Sigmoid colon (tissue), 7 donors: ENCODE data around the gene SLC16A5. TPM values are rescaled to one million over a fixed set of nuclear protein-coding genes. Genes with fewer than 3 reads are reported as not detected.

Source experiments
- DNase-seq: peaks from one replicate; pipeline ENCODE4 v3.0.0-alpha.2; 2019
- H3K27ac ChIP-seq, 4 donors: fragments of 200-600 bp; sonication (generic); one replicate each; pipeline ENCODE4 v1.5.1; 2016 to 2019; ENCODE audit warnings: mild to moderate bottlenecking in 1 of 4
- H3K27me3 ChIP-seq, 3 donors: fragments of 200-600 bp; sonication (generic); one replicate each; pipeline ENCODE4 v1.5.1; 2019; ENCODE audit warnings: mild to moderate bottlenecking in 1 of 3
- H3K36me3 ChIP-seq, 4 donors: fragments of 200-600 bp; sonication (generic); one replicate each; pipeline ENCODE4 v1.5.1; 2016 to 2019
- H3K4me1 ChIP-seq, 4 donors: fragments of 200-600 bp; sonication (generic); one replicate each; pipeline ENCODE4 v1.5.1; 2017 to 2019
- H3K4me3 ChIP-seq, 4 donors: fragments of 200-600 bp; sonication (generic); one replicate each; pipeline ENCODE4 v1.5.1; 2017 to 2019; ENCODE audit warnings: mild to moderate bottlenecking in 2 of 4, moderate library complexity in 1 of 4
- H3K9me3 ChIP-seq, 4 donors: fragments of 200-600 bp in 3 of 4; sonication (generic) in 3 of 4; one replicate each; pipeline versions ENCODE4 v1.5.1 to v1.6.1; 2013 to 2019
- EP300 ChIP-seq, 4 donors: sonication (generic); formaldehyde crosslinking; IDR thresholded peaks; one replicate each; pipeline ENCODE4 v1.6.1; 2017; ENCODE audit warnings: antibody characterized with exemption in 4 of 4
- POLR2A ChIP-seq, 2 donors: fragments of 450-650 bp; IDR thresholded peaks; one replicate each; pipeline ENCODE4 v1.6.1; 2016; ENCODE audit warnings: antibody characterized with exemption in 2 of 2, mild to moderate bottlenecking in 2 of 2, moderate library complexity in 2 of 2
- POLR2AphosphoS5 ChIP-seq, 4 donors: sonication (generic); formaldehyde crosslinking; IDR thresholded peaks; one replicate each; pipeline ENCODE4 v1.6.1; 2017; ENCODE audit warnings: antibody characterized with exemption in 4 of 4
- WGBS, 2 donors: extraction: QIAGEN DNeasy Blood & Tissue Kit; methylation state at CpG; one replicate each; pipeline ENCODE4 v1.1.7; 2013; 5-methylcytosine and 5-hydroxymethylcytosine counted together
- intact Hi-C: fragments of 100-400 bp; cut with DNase I; formaldehyde crosslinking; loops from one replicate; pipeline ENCODE4 v1.15.1; 2023
- polyA plus RNA-seq, 3 donors: library from polyadenylated mRNA; stranded (reverse); fragments of 200-250 nt; gene quantifications; one replicate each; pipeline ENCODE4 v1.2.3, GENCODE V29; 2013
- total RNA-seq, 4 donors: library from RNA; depleted of rRNA; stranded (reverse); fragments of >200 nt; gene quantifications; one replicate each; pipeline ENCODE4 v1.1.0, GENCODE V29; 2016
- TF ChIP-seq, protein P1 (sequence below), 4 experiments: fragments of 450-650 bp in 3 of 4; fragments of 200-600 bp in 1 of 4; IDR thresholded peaks; one replicate each; pipeline ENCODE4 v1.5.1; 2016 to 2019; ENCODE audit warnings: antibody characterized with exemption in 4 of 4, mild to moderate bottlenecking in 3 of 4, moderate library complexity in 2 of 4
- donor health status: healthy with polysubstance abuse.
- donor health status: Bipolar disorder and iron deficiency.
- donor health status: healthy.

SLC16A5 gene
- total and polyA plus RNA-seq, 7 donors: 2.6 to 31.1 (median 8.1) TPM

DNA sequence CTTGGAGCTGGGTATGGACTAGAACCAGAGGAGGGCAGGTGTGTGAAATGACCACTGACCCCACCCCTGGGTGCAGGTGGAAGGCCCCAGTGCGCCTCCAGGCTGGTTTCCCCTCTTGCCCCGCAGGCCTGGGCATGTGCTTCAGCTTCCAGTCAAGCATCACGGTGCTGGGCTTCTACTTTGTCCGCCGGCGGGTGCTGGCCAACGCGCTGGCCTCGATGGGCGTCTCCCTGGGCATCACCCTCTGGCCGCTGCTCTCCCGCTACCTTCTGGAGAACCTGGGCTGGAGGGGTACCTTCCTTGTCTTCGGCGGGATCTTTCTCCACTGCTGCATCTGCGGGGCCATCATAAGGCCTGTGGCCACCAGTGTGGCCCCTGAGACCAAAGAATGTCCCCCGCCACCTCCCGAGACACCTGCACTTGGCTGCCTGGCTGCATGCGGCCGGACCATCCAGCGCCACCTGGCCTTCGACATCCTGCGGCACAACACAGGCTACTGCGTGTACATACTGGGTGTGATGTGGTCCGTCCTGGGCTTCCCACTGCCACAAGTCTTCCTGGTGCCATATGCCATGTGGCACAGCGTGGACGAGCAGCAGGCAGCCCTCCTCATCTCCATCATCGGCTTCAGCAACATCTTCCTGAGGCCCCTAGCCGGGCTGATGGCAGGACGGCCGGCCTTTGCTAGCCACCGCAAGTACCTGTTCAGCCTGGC is 12.3 kb downstream of the SLC16A5 start:
- Histone ChIP-seq H3K27me3 (no peaks in the 10 kb centered on the region), H3K4me1 (peaks cover 0 to 10% (median 7%) of the 10 kb centered on the region in 4 donors), H3K9me3 (no peaks in the 10 kb centered on the region), H3K36me3 (peaks cover 0 to 13% (median 0%) of the 10 kb centered on the region in 4 donors), H3K4me3 (no peak overlapping the region), H3K27ac (no peak overlapping the region)
- TF ChIP-seq POLR2A (IDR thresholded peaks at IDR 0.05) (no peak), EP300 (IDR thresholded peaks at IDR 0.05) (no peak), POLR2AphosphoS5 (IDR thresholded peaks at IDR 0.05) (no peak)
- TF ChIP-seq, protein P1, sequence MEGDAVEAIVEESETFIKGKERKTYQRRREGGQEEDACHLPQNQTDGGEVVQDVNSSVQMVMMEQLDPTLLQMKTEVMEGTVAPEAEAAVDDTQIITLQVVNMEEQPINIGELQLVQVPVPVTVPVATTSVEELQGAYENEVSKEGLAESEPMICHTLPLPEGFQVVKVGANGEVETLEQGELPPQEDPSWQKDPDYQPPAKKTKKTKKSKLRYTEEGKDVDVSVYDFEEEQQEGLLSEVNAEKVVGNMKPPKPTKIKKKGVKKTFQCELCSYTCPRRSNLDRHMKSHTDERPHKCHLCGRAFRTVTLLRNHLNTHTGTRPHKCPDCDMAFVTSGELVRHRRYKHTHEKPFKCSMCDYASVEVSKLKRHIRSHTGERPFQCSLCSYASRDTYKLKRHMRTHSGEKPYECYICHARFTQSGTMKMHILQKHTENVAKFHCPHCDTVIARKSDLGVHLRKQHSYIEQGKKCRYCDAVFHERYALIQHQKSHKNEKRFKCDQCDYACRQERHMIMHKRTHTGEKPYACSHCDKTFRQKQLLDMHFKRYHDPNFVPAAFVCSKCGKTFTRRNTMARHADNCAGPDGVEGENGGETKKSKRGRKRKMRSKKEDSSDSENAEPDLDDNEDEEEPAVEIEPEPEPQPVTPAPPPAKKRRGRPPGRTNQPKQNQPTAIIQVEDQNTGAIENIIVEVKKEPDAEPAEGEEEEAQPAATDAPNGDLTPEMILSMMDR (IDR thresholded peaks at IDR 0.05): no peak
- no peak for DNase-seq
- intact Hi-C loops: no loop called here
- WGBS, 2 donors: 97 to 98% methylated on average over 31 of the region's 31 CpGs

DNA sequence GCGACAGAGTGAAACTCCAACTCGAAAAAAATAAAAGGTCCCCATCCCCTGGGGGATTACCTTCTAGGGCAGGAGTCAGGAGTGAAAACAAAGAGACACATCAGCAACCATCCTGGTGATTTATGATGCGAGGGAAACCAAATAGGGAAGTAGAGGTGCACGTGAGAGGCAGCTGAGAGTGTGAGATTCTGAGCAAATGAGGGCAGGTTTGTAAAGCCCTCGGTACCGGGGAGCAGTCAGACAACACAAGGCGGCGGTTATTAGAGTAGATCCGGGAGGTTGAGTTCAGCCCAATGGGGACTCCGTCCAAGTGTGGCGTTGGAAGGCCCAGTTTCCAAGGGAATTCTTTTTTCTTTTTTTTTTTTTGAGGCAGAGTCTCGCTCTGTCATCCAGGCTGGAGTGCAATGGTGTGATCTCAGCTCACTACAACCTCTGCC is 14.6 kb downstream of the SLC16A5 start:
- Histone ChIP-seq H3K27ac (no peak overlapping the region), H3K36me3 (peaks cover 0 to 13% (median 0%) of the 10 kb centered on the region in 4 donors), H3K27me3 (no peaks in the 10 kb centered on the region), H3K4me3 (no peak overlapping the region), H3K4me1 (peaks cover 0 to 10% (median 0%) of the 10 kb centered on the region in 4 donors), H3K9me3 (no peaks in the 10 kb centered on the region)
- intact Hi-C loops: no loop called here
- TF ChIP-seq, protein P1 (IDR thresholded peaks at IDR 0.05): no peak
- TF ChIP-seq POLR2A (IDR thresholded peaks at IDR 0.05) (no peak), EP300 (IDR thresholded peaks at IDR 0.05) (no peak), POLR2AphosphoS5 (IDR thresholded peaks at IDR 0.05) (no peak)
- DNase-seq: no peak
- WGBS, 2 donors: 51 to 67% methylated on average over 12 of the region's 12 CpGs

DNA sequence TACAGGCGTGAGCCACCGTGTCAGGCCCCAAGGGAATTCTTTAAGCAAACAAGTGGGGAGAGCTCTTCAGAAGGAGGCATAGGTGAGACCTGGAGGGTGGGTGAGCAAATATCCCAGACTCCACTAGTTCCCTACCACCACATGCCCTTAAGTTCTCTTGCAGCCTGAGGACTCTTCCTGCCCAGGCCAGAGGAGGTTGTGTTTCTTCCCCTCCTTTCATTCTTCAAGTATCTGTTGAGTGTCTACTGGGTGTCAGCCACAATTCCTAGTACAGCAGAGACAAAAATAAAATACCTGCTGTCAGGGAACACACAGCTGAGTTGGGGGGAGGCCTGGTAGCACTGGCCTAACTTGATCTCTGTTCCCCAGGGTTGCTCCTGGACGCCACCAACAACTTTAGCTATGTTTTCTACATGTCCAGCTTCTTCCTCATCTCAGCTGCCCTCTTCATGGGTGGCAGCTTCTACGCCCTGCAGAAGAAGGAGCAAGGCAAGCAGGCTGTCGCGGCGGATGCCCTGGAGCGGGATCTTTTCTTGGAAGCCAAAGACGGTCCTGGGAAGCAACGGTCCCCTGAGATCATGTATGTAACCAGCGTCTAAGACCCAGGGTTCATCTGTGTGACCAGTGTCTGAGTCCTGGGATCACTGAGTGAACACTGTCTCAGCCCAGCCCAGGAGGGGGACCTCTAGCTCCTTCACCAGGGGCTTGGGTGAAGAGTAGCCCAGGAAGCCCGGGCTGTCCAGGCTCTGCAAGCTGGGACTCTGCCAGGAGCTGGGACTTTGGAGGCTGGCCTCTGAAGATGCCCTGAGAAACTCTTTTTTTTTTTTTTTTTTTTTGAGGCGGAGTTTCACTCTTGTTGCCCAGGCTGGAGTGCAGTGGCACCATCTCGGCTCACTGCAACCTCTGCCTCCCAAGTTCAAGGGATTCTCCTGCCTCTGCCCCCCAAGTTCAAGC is 16.1 kb downstream of the SLC16A5 start:
- H3K27ac ChIP-seq: peak overlapping the region in 2 of 4 donors; percentile 31 to 45
- intact Hi-C loops: no loop called here
- WGBS, 2 donors: 91 to 92% methylated on average over 14 of the region's 14 CpGs
- no peak for DNase-seq
- no peak overlapping the region for H3K4me3 ChIP-seq
- H3K36me3 ChIP-seq: peaks cover 0 to 13% (median 0%) of the 10 kb centered on the region in 4 donors
- H3K9me3 ChIP-seq: no peaks in the 10 kb centered on the region
- TF ChIP-seq, protein P1 (IDR thresholded peaks at IDR 0.05): no peak
- no peak for TF ChIP-seq POLR2A (IDR thresholded peaks at IDR 0.05)
- TF ChIP-seq EP300 (IDR thresholded peaks at IDR 0.05): no peak
- TF ChIP-seq POLR2AphosphoS5 (IDR thresholded peaks at IDR 0.05): peak in 2 of 4 donors; percentile 22 to 53
- peaks cover 0 to 12% (median 1%) of the 10 kb centered on the region in 4 donors for H3K4me1 ChIP-seq
- H3K27me3 ChIP-seq: no peaks in the 10 kb centered on the region

DNA sequence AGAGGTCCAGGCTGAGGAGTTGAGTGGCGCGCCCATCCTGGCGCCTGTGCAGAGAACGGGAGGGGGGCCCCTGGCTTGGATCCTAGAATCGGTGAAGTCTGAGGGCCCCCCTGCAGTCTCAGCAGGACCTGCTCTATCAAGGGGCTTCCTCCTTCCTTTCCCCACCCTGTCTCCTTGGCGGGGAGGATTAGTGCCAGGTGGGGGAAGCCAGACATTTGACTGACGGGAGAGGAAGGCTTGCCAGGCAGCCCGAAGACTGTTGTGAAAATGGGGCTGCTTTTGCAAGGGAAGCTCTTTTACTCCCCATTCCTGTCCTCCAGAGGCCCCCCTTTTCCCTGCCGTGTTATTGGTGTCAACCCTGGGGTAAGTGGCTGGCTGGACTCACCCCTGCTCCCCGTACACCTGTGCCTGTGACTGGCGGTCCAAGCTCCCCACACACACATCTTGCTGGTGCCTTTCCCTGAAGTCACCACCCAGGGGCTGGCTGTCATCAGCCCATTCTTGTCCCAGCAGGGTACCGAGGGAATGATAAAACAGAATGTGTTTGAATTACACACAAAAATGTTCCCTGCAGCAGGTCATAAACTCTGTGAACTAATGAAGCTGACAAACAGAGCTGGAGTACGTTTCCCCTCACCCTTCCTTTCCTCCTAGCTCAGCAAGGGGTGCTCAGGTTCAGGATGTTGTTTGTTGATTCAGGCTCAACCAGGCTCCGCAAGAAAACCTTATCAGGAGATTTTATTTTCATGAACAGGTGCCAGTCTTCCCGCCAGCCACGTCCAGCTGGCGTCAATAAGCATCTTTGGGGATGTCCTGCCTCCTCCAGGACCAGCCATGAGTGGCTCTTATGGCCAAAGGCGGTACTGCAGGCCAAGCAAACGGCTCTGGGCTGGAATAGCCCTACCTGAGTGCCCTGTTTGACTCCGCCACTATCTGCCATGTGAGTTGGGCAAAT is 17.6 kb downstream of the SLC16A5 start:
- WGBS, 2 donors: 46 to 69% methylated on average over 20 of the region's 20 CpGs
- Histone ChIP-seq H3K27ac (no peak overlapping the region), H3K4me3 (no peak overlapping the region), H3K4me1 (peaks cover 0 to 23% (median 11%) of the 10 kb centered on the region in 4 donors), H3K9me3 (no peaks in the 10 kb centered on the region), H3K36me3 (peaks cover 0 to 6% (median 0%) of the 10 kb centered on the region in 4 donors), H3K27me3 (no peaks in the 10 kb centered on the region)
- no peak for TF ChIP-seq POLR2AphosphoS5 (IDR thresholded peaks at IDR 0.05)
- TF ChIP-seq, protein P1 (IDR thresholded peaks at IDR 0.05): peak in 3 of 4 experiments; percentile 44 to 53 (median 50)
- no peak for DNase-seq
- intact Hi-C loops: no loop called here
